ENCODE data around the gene MYO16.

The MYO16 gene

GRCh38 chr13:109233293-109233692, 603.9 kb downstream of the MYO16 start:
- no peak for DNase-seq (ENCODE audit: low read depth in 2 of 2)

DNA sequence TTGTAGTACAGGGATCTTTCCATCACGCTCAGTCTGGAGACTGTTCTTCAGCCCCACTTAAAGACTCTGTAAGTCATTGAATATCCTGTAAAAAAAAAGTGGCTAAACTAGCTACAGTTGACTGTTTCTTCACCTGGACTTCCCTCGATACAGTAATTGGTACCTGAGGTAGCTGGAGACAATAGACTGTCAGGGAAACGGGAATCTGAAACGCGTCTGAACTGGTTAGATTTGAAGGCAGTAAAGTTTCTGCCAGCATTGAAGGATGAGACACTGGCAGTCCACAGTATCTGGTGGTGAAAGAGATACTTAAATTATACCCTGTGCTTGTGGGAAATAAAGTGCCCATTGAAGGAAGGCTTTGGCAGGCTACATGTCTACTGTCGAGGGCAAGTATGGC, 606.5 kb downstream of the MYO16 start:
- DNase-seq (ENCODE audit: low read depth in 2 of 2), result no peak

GRCh38 chr13:109241160-109241559, 611.7 kb downstream of the MYO16 start:
- DNase-seq (ENCODE audit: low read depth in 2 of 2), result no peak

GRCh38 chr13:109243311-109243951, 614.0 kb downstream of the MYO16 start:
- DNase-seq (ENCODE audit: low read depth in 2 of 2), result no peak

DNA sequence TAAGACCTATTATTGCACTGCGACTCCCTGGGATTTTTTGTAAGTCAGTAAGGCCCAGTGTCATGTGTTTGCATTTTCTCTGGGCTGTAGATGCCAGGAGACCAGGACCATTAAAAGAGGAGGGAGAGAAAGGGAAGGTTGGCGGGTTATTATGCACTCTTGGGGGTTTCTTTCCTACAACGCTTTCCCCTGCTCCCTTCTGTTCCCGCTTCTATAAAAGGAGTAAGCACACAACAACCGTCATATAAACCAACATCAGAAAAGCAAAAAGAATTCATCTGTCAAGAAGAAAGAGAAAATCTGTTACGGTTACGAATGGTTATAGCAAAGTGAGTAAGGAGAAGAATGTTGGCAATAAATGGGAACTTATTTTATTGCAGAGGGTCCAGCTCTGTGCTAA, 615.2 kb downstream of the MYO16 start:
- no peak for DNase-seq (ENCODE audit: low read depth in 2 of 2)

GRCh38 chr13:109246001-109246400, 616.6 kb downstream of the MYO16 start:
- DNase-seq (ENCODE audit: low read depth in 2 of 2), result no peak

GRCh38 chr13:109249780-109250528, 620.5 kb downstream of the MYO16 start:
- DNase-seq (ENCODE audit: low read depth in 2 of 2), result no peak

GRCh38 chr13:109251956-109252355, 622.5 kb downstream of the MYO16 start:
- no peak for DNase-seq (ENCODE audit: low read depth in 2 of 2)

- DNase-seq (ENCODE audit: low read depth in 2 of 2), result no peak
Observed at GRCh38 chr13:109253316-109253715, 623.9 kb downstream of the MYO16 start.

DNA sequence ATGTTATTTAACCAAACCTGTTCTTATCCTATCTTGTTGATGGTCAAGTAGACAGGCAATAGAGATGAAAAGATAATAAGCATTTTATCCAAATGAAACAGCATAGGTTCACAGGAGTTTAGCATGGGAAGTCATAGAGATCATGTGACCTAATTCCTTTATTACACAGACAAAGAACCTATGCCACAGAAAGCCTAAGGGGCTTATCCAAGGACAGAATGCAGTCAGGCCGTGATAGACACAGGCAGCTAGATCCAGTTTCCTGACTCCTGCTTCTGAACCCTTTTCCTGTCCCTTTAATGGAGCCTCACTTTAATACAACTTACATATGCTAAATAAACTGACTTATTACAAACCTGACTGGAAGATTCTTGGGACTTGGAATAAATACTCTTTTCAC, 624.9 kb downstream of the MYO16 start:
- DNase-seq (ENCODE audit: low read depth in 2 of 2), result no peak

GRCh38 chr13:109255141-109255856, 625.9 kb downstream of the MYO16 start:
- no peak for DNase-seq (ENCODE audit: low read depth in 2 of 2)

GRCh38 chr13:109256866-109257760, 627.7 kb downstream of the MYO16 start:
- no peak for DNase-seq (ENCODE audit: low read depth in 2 of 2)
